GM18526 (cell line): ENCODE results near the gene SLC26A3.

ENCODE experiments used
- POLR2A ChIP-seq: IDR thresholded peaks from 3 replicates; pipeline ENCODE4 v1.6.1; 2011; ENCODE audit not compliant: insufficient read length; ENCODE audit errors: extremely low read depth

The SLC26A3 gene

GRCh38 chr7:107803009-107803610 lies at the start of gene SLC26A3:
Gene SLC26A3, minus strand, starts transcription at chr7:107803223. Its CDS starts 8,714 bp downstream, at chr7:107794509.
- TF ChIP-seq POLR2A = no peak

DNA sequence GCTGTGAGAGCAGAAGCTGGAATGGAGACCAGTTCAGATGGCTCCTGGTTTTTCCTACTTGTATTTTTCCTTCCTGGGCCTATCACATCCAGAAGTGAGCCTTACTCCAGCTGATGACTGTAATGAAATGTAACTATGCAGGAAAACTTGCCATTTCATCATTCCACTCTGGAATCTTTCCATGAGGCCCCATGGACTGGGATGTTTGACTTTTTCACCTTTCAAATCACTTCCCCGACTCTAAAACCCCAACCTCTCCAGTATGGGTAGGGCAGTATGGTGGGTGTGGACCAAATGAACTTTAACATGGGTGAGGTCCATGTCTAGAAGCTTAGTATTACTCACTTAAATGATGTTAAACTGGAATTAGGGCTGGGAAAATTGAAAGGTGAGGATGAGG lies 47.6 kb upstream of the SLC26A3 start:
- TF ChIP-seq POLR2A = no peak

DNA sequence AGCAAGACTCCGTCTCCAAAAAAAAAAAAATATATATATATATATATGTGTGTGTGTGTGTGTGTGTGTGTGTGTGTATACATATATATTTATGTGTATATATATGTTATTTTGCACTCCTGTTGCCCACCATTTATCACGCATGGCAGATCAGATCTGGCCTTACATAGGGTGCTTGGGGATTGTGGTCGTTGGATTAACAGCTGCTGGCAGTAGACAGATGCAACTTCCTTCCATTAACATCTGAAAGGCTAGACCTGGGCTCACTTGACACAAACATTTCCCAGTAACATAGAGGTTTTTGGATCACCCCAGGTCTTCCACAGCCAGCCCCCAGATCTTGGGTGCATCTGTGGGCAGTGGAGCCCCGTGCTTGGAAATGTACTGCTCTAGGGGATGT lies 47.2 kb upstream of the SLC26A3 start:
- no peak for TF ChIP-seq POLR2A

DNA sequence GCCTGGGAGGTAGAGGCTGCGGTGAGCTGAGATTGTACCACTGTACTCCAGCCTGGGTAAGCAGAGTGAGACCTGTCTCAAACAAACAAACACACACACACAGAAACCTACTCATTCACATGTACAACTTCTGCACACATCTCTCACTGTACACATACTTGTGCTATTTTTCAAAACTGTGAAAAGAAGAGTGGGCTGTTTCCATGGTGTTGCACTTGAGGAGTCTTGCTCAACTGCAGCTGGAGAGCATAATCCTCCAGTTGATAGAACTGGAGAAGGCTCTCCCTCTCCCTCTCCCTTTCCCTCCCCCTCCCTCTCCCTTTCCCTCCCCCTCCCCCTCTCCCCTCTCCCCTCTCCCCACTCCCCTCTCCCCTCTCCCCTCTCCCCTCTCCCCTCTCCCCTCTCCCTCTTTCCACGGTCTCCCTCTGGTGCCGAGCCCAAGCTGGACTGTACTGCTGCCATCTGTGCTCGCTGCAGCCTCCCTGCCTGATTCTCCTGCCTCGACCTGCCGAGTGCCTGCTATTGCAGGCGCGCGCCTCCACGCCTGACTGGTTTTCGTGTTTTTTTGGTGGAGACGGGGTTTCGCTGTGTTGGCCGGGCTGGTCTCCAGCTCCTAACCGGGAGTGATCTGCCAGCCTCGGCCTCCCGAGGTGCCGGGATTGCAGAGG lies 44.3 kb upstream of the SLC26A3 start:
- no peak for TF ChIP-seq POLR2A

GRCh38 chr7:107846324-107846723 lies 43.3 kb upstream of the SLC26A3 start:
- no peak for TF ChIP-seq POLR2A

GRCh38 chr7:107843184-107843583 lies 40.2 kb upstream of the SLC26A3 start:
- no peak for TF ChIP-seq POLR2A

- no peak for TF ChIP-seq POLR2A
Measured at GRCh38 chr7:107842213-107842612, 39.2 kb upstream of the SLC26A3 start.

DNA sequence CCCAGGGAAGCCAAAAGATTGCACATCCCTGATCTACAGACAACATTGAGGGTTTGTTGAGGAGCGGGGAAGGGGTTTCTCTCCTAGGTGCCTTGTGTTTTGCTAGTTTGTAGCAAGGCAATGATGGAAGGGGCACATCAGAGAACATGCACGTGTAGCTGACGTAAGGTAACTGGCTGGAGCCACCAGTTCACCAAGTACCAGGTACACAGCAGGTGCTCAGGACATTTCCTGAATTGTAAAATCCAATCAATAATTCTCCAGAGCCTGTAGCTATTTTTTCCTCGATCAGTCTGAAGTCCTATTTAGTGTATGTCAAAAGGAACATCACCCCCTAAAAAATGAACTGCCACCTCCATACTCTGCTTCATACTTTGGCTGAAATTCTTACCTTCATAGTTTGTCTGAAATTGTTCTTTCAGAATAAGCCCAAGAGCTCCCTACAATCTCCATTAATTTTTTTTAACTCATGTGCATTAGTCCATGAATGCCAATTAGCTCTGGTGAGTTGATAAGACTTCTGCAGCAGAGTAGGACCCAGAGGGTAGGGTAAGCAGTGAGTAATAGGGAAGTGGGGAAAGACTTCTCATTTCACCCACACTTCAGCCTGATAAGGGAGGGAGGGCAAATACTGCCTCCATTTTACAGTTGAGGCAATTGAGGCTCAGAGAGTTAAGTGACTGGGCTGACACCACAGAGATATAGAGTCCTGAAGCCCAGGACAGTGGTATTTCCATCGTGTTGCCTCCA lies 36.0 kb upstream of the SLC26A3 start:
- no peak for TF ChIP-seq POLR2A

- no peak for TF ChIP-seq POLR2A
Measured at GRCh38 chr7:107838024-107838601, 35.1 kb upstream of the SLC26A3 start.

- TF ChIP-seq POLR2A = no peak
Measured at GRCh38 chr7:107837145-107837512, 34.1 kb upstream of the SLC26A3 start.

GRCh38 chr7:107836237-107837144 lies 33.5 kb upstream of the SLC26A3 start:
- no peak for TF ChIP-seq POLR2A

- no peak for TF ChIP-seq POLR2A
Measured at GRCh38 chr7:107834401-107834800, 31.4 kb upstream of the SLC26A3 start.

- no peak for TF ChIP-seq POLR2A
Measured at GRCh38 chr7:107833684-107834106, 30.7 kb upstream of the SLC26A3 start.

DNA sequence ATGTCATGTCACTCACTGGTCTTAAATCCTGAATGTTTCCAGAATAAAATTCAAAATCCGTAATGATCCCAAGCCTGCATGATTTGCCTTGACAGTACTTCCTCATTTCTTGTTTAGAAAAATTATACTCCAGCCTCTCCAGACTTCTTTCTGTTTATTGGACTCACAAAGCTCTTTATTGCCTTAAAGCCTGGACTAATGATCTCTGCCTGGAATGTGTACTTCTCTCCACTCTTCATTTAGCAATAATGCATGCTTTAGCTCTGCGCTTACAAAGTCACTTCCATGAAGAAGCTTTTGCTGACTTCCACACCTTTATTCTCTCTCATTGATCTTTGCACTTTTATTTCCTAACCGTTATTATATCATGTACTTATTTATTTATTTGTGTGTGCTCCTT lies 27.4 kb upstream of the SLC26A3 start:
- TF ChIP-seq POLR2A = no peak

DNA sequence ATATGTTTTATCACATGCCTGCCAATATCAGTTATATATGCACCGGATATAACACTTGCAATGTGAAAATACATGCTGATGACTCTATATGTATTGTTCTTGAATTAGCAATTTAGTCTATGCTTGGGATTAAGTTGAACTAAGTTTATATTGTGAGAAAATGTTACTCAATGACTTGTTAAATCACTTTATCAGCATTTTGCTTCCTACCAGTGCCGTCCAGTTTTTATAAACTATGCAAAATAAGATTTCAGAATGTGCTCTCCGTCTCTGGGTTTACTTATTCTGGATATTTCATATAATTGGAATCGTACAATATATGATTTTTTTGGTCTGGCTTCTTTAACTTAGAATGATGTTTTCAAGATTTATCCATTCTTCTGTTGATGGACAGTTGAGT lies 25.5 kb upstream of the SLC26A3 start:
- TF ChIP-seq POLR2A = no peak

DNA sequence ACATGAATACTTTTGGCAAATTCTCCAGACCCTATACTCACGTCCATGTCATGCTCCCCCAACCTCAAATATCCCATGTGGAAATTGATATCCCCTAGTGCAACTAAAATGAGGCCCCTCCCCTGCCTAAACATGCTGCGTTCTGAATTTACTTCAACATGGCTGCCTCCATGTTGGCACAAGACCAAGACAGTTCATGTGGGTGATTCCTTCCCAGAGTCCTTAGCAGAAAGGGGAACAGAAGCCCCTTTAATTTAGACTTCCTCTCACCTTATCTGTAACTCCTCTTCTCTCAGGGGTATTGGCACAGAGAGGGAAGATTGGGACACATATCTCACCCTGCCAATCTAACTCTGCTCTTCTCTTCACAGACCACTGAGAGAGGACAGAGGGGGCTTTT lies 24.5 kb upstream of the SLC26A3 start:
- TF ChIP-seq POLR2A = no peak

DNA sequence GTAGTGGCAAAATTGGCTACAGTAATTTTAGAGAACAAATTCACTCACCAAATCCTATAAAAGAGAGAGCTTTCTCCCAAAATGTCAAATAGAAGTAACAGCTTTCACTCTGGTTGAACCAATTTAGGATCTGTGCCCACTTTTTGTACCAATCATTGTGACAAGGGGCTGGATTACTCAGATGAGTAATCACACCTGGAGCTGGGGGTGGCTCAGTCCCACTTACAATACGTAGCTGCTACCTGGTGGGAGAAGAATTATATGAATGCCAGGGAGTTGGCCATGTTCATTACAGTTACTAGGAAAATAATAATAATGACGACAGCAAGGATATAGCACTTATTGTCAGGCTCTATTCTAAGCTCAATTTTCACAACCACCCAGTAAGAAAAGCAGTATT lies 23.4 kb upstream of the SLC26A3 start:
- TF ChIP-seq POLR2A = no peak
